HEK293 (cell line): ENCODE results near the gene ADCY10.

Experiments used
- BCL11A ChIP-seq: fragments of 450-650 bp; formaldehyde crosslinking; IDR thresholded peaks from 2 replicates; pipeline ENCODE4 v1.5.1; 2016; ENCODE audit warnings: low read depth, missing biosample characterization, missing genetic modification characterization
- HOXA7 ChIP-seq: sonication (generic); formaldehyde crosslinking; IDR thresholded peaks from 2 replicates; pipeline ENCODE4 v1.8.1; 2022; ENCODE audit warnings: missing genetic modification reagents, borderline replicate concordance
- MEIS1 ChIP-seq: sonication (generic); formaldehyde crosslinking; IDR thresholded peaks from 2 replicates; pipeline ENCODE4 v1.8.1; 2022; ENCODE audit warnings: missing genetic modification reagents, mild to moderate bottlenecking, borderline replicate concordance
- PATZ1 ChIP-seq: fragments of 450-650 bp; formaldehyde crosslinking; IDR thresholded peaks from 2 replicates; pipeline ENCODE4 v1.5.1; 2016; ENCODE audit warnings: missing biosample characterization, missing genetic modification characterization
- PRDM1 ChIP-seq: fragments of 450-650 bp; formaldehyde crosslinking; IDR thresholded peaks from 2 replicates; pipeline ENCODE4; 2016; ENCODE audit warnings: missing biosample characterization, missing genetic modification characterization
- PRDM4 ChIP-seq: fragments of 450-650 bp; formaldehyde crosslinking; IDR thresholded peaks from 2 replicates; pipeline ENCODE4 v1.5.1; 2017; ENCODE audit warnings: missing biosample characterization, missing genetic modification characterization
- SALL2 ChIP-seq: fragments of 450-650 bp; formaldehyde crosslinking; IDR thresholded peaks from 2 replicates; pipeline ENCODE4 v1.5.0; 2017; ENCODE audit warnings: missing biosample characterization, mild to moderate bottlenecking, missing genetic modification characterization, borderline replicate concordance
- SP2 ChIP-seq: fragments of 450-650 bp; formaldehyde crosslinking; IDR thresholded peaks from 2 replicates; pipeline ENCODE4 v1.5.1; 2016; ENCODE audit warnings: missing biosample characterization, missing genetic modification characterization
- WT1 ChIP-seq: fragments of 450-650 bp; formaldehyde crosslinking; IDR thresholded peaks from 2 replicates; pipeline ENCODE4 v1.5.1; 2016; ENCODE audit warnings: missing biosample characterization, missing genetic modification characterization
- ZBTB17 ChIP-seq: fragments of 450-650 bp; formaldehyde crosslinking; IDR thresholded peaks from 2 replicates; pipeline ENCODE4 v1.5.1; 2016; ENCODE audit warnings: missing biosample characterization, missing genetic modification characterization
- ZBTB21 ChIP-seq: fragments of 450-650 bp; formaldehyde crosslinking; IDR thresholded peaks from 2 replicates; pipeline ENCODE4 v1.5.1; 2017; ENCODE audit warnings: missing biosample characterization, missing genetic modification characterization
- ZBTB26 ChIP-seq: fragments of 450-650 bp; formaldehyde crosslinking; optimal IDR thresholded peaks from 2 replicates; pipeline ENCODE3; 2016; ENCODE audit warnings: missing biosample characterization, mild to moderate bottlenecking, missing genetic modification characterization
- ZFP69B ChIP-seq: fragments of 450-650 bp; formaldehyde crosslinking; IDR thresholded peaks from 2 replicates; pipeline ENCODE4 v1.5.1; 2016; ENCODE audit warnings: missing biosample characterization, missing genetic modification characterization
- ZNF169 ChIP-seq: fragments of 450-650 bp; formaldehyde crosslinking; IDR thresholded peaks from 2 replicates; pipeline ENCODE4 v1.5.1; 2016; ENCODE audit warnings: missing biosample characterization, missing genetic modification characterization
- ZNF174 ChIP-seq: fragments of 450-650 bp; formaldehyde crosslinking; IDR thresholded peaks from 2 replicates; pipeline ENCODE4 v1.5.0; 2017; ENCODE audit warnings: missing biosample characterization, mild to moderate bottlenecking, missing genetic modification characterization
- ZNF266 ChIP-seq: fragments of 450-650 bp; formaldehyde crosslinking; IDR thresholded peaks from 2 replicates; pipeline ENCODE4 v1.5.1; 2016; ENCODE audit warnings: missing biosample characterization, missing genetic modification characterization, low read depth
- ZNF341 ChIP-seq: fragments of 450-650 bp; formaldehyde crosslinking; IDR thresholded peaks from 2 replicates; pipeline ENCODE4; 2016; ENCODE audit warnings: low read depth, missing biosample characterization, missing genetic modification characterization
- ZNF350 ChIP-seq: fragments of 450-650 bp; formaldehyde crosslinking; IDR thresholded peaks from 2 replicates; pipeline ENCODE4 v1.5.0; 2017; ENCODE audit warnings: missing biosample characterization, mild to moderate bottlenecking, missing genetic modification characterization
- ZNF354C ChIP-seq: fragments of 450-650 bp; formaldehyde crosslinking; IDR thresholded peaks from 2 replicates; pipeline ENCODE4 v1.5.1; 2016; ENCODE audit warnings: missing biosample characterization, missing genetic modification characterization, low read depth, borderline replicate concordance
- ZNF394 ChIP-seq: fragments of 450-650 bp; formaldehyde crosslinking; IDR thresholded peaks from 2 replicates; pipeline ENCODE4 v1.5.1; 2016; ENCODE audit warnings: missing biosample characterization, missing genetic modification characterization, mild to moderate bottlenecking, moderate library complexity, borderline replicate concordance
- ZNF398 ChIP-seq: fragments of 450-650 bp; formaldehyde crosslinking; IDR thresholded peaks from 2 replicates; pipeline ENCODE4 v1.5.1; 2017; ENCODE audit warnings: missing biosample characterization, missing genetic modification characterization
- ZNF423 ChIP-seq: fragments of 450-650 bp; formaldehyde crosslinking; IDR thresholded peaks from 2 replicates; pipeline ENCODE4 v1.5.1; 2016; ENCODE audit warnings: missing biosample characterization, missing genetic modification characterization
- ZNF513 ChIP-seq: fragments of 450-650 bp; IDR thresholded peaks from 2 replicates; pipeline ENCODE4 v1.5.1; 2018; ENCODE audit warnings: missing biosample characterization, missing genetic modification characterization
- ZNF549 ChIP-seq: fragments of 450-650 bp; IDR thresholded peaks from 2 replicates; pipeline ENCODE4 v1.5.1; 2018; ENCODE audit warnings: missing biosample characterization, missing genetic modification characterization, mild to moderate bottlenecking, inconsistent platforms, moderate library complexity
- ZNF677 ChIP-seq: fragments of 450-650 bp; IDR thresholded peaks from 2 replicates; pipeline ENCODE4 v1.5.0; 2018; ENCODE audit warnings: missing biosample characterization, mild to moderate bottlenecking, missing genetic modification characterization, moderate library complexity
- ZNF701 ChIP-seq: fragments of 450-650 bp; formaldehyde crosslinking; IDR thresholded peaks from 2 replicates; pipeline ENCODE4 v1.5.1; 2016; ENCODE audit warnings: missing biosample characterization, missing genetic modification characterization
- ZNF777 ChIP-seq: fragments of 450-650 bp; formaldehyde crosslinking; IDR thresholded peaks from 2 replicates; pipeline ENCODE4 v1.5.1; 2017; ENCODE audit warnings: missing biosample characterization, missing genetic modification characterization, borderline replicate concordance
- ZXDB ChIP-seq: fragments of 450-650 bp; formaldehyde crosslinking; IDR thresholded peaks from 2 replicates; pipeline ENCODE4 v1.5.1; 2016; ENCODE audit warnings: missing biosample characterization, missing genetic modification characterization

The ADCY10 gene

GRCh38 chr1:167936930-167937708 lies 23.2 kb upstream of the ADCY10 start, which contains the start of gene MPC2 (continued):
- TF ChIP-seq ZNF350 (no peak), PRDM4 (tag by site-specific recombination) (no peak), ZNF677 (tag by site-specific recombination) (no peak), HOXA7 (CRISPR knock-in tag) (no peak), ZNF398 (tag by site-specific recombination) (peak; percentile 60), ZNF266 (tag by site-specific recombination) (no peak), ZNF777 (no peak), ZNF513 (tag by site-specific recombination) (no peak), ZNF169 (tag by site-specific recombination) (no peak), ZNF394 (tag by site-specific recombination) (peak; percentile 44; the same call in 1 of the 2 replicates), ZNF423 (tag by site-specific recombination) (peak; percentile 19; the same call in 1 of the 2 replicates), PATZ1 (peak; percentile 78), SP2 (peak; percentile 64), ZNF701 (tag by site-specific recombination) (no peak), ZNF174 (tag by site-specific recombination) (no peak), WT1 (no peak; the same call in 1 of the 2 replicates), ZXDB (tag by site-specific recombination) (peak; percentile 93), PRDM1 (tag by site-specific recombination) (peak; percentile 97), SALL2 (tag by site-specific recombination) (no peak), ZNF341 (tag by site-specific recombination) (peak; percentile 38), ZFP69B (tag by site-specific recombination) (no peak), ZBTB21 (tag by site-specific recombination) (no peak), ZBTB17 (peak; percentile 68), BCL11A (tag by site-specific recombination) (peak; percentile 30; the same call in 1 of the 2 replicates), ZNF354C (no peak), ZBTB26 (tag by site-specific recombination) (peak; percentile 18), MEIS1 (CRISPR knock-in tag) (no peak), ZNF549 (tag by site-specific recombination) (no peak)
